H1 (cell line): ENCODE results near the gene PQBP1. TPM values are rescaled to one million over a fixed set of nuclear protein-coding genes. Genes with fewer than 3 reads are reported as not detected.
A peak's percentile ranks its signal among the peaks of the same experiment; 100 is the strongest.

Source experiments
- CTCF ChIA-PET: fragments of 300-600 bp; sonication (Branson Sonifier 250); formaldehyde crosslinking; loops from one replicate; lab custom pipeline; 2021; ENCODE audit not compliant: partially characterized antibody; lab: Charles Lee
- POLR2A ChIA-PET: fragments of 300-600 bp; sonication (Branson Sonifier 250); formaldehyde crosslinking; loops from one replicate; lab custom pipeline; 2021; ENCODE audit warnings: inconsistent platforms; ENCODE audit not compliant: partially characterized antibody; lab: Charles Lee
- DNase-seq, 2 experiments: peaks; one replicate each; pipeline versions ENCODE4 v3.0.0 to v3.0.0-alpha.2; 2010 to 2022; ENCODE audit warnings: low spot score in 2 of 2, low read depth in 1 of 2, mixed read lengths in 1 of 2
- FAIRE-seq: peaks from 2 replicates; lab custom pipeline; 2011; peaks lifted over from hg19 to GRCh38; lab: Jason Lieb, UNC
- H2AFZ ChIP-seq: 2 replicates; pipeline ENCODE4 v1.8.1; 2012; ENCODE audit warnings: low read length, inconsistent platforms
- H2AK5ac ChIP-seq: 2 replicates; pipeline ENCODE4 v1.6.1; 2013; ENCODE audit warnings: low read depth, low read length
- H2BK120ac ChIP-seq: replicated peaks from 2 replicates; pipeline ENCODE3; 2013; ENCODE audit warnings: low read depth, low read length, inconsistent platforms
- H2BK12ac ChIP-seq: 2 replicates; pipeline ENCODE4 v1.6.1; 2013; ENCODE audit warnings: low read depth, low read length
- H2BK15ac ChIP-seq: 2 replicates; pipeline ENCODE4 v1.6.1; 2013; ENCODE audit warnings: low read length
- H2BK20ac ChIP-seq: 2 replicates; pipeline ENCODE4 v1.6.1; 2013; ENCODE audit warnings: low read length
- H2BK5ac ChIP-seq: 2 replicates; pipeline ENCODE4 v1.6.1; 2013; ENCODE audit warnings: low read depth, low read length
- H3K14ac ChIP-seq: 2 replicates; pipeline ENCODE4 v1.6.1; 2013; ENCODE audit warnings: inconsistent platforms; ENCODE audit not compliant: insufficient read length
- H3K18ac ChIP-seq: 2 replicates; pipeline ENCODE4 v1.6.1; 2013; ENCODE audit warnings: low read length; ENCODE audit errors: extremely low read depth
- H3K23ac ChIP-seq: 2 replicates; pipeline ENCODE4 v1.6.1; 2013; ENCODE audit warnings: inconsistent platforms; ENCODE audit not compliant: insufficient read length
- H3K23me2 ChIP-seq: 2 replicates; pipeline ENCODE4 v1.6.1; 2013; ENCODE audit warnings: low read depth, low read length
- H3K27ac ChIP-seq: 2 replicates; pipeline ENCODE4 v1.6.1; 2011; ENCODE audit warnings: low read depth, low read length, inconsistent platforms
- H3K27me3 ChIP-seq, 4 experiments: replicated peaks in 1 of 4; 1 replicate in 1 of 4; 2 replicates in 3 of 4; pipeline versions ENCODE4 v1.6.1 to v1.8.1; 2011 to 2013; ENCODE audit warnings: low read length in 3 of 4, mild to moderate bottlenecking in 3 of 4, inconsistent platforms in 2 of 4, mixed read lengths in 2 of 4, moderate library complexity in 1 of 4; ENCODE audit not compliant: control insufficient read depth in 3 of 4, insufficient read depth in 3 of 4; ENCODE audit errors: extremely low read depth in 1 of 4
- H3K36me3 ChIP-seq, 4 experiments: 2 replicates each; pipeline versions ENCODE4 v1.6.1 to v1.8.1; 2011 to 2013; ENCODE audit warnings: mild to moderate bottlenecking in 4 of 4, low read length in 3 of 4, moderate library complexity in 2 of 4, control low read depth in 1 of 4, inconsistent platforms in 1 of 4; ENCODE audit not compliant: insufficient read depth in 4 of 4, control insufficient read depth in 2 of 4
- H3K4ac ChIP-seq: replicated peaks from 2 replicates; pipeline ENCODE3; 2013; ENCODE audit warnings: low read length, low read depth, mixed read lengths, inconsistent platforms; ENCODE audit not compliant: insufficient read length
- H3K4me1 ChIP-seq, 4 experiments: replicated peaks in 1 of 4; 1 replicate in 1 of 4; 2 replicates in 3 of 4; pipeline versions ENCODE4 v1.6.1 to v1.8.1; 2011 to 2013; ENCODE audit warnings: low read length in 3 of 4, inconsistent platforms in 2 of 4, mixed read lengths in 1 of 4; ENCODE audit not compliant: insufficient read depth in 4 of 4, control insufficient read depth in 3 of 4
- H3K4me2 ChIP-seq, 2 experiments: 2 replicates each; pipeline versions ENCODE4 v1.6.1 to v1.8.1; 2011 to 2013; ENCODE audit warnings: low read depth in 2 of 2, low read length in 2 of 2, control low read depth in 1 of 2, inconsistent platforms in 1 of 2, mild to moderate bottlenecking in 1 of 2; ENCODE audit not compliant: insufficient read depth in 1 of 2
- H3K4me3 ChIP-seq, 4 experiments: fragments of 200-600, 300-600 bp in 1 of 4; sonication (generic), shearing (Covaris generic), sonication (Bioruptor Twin) in 1 of 4; 2 replicates each; pipeline versions ENCODE4 v1.5.1 to v1.8.1; 2011 to 2016; ENCODE audit warnings: low read length in 4 of 4, low read depth in 3 of 4, control low read depth in 2 of 4, inconsistent platforms in 2 of 4, mild to moderate bottlenecking in 2 of 4, mixed read lengths in 1 of 4, moderate library complexity in 1 of 4; ENCODE audit not compliant: insufficient read depth in 2 of 4; ENCODE audit errors: extremely low read depth in 1 of 4
- H3K56ac ChIP-seq: replicated peaks from 2 replicates; pipeline ENCODE3; 2013; ENCODE audit warnings: low read depth, mild to moderate bottlenecking, mixed read lengths, low read length, inconsistent platforms; ENCODE audit not compliant: insufficient read length
- H3K79me1 ChIP-seq: 2 replicates; pipeline ENCODE4 v1.6.1; 2013; ENCODE audit warnings: low read depth, low read length, control low read depth
- H3K79me2 ChIP-seq, 2 experiments: 2 replicates each; pipeline versions ENCODE4 v1.6.1 to v1.8.1; 2012 to 2013; ENCODE audit warnings: low read length in 2 of 2, mild to moderate bottlenecking in 2 of 2, inconsistent platforms in 1 of 2; ENCODE audit not compliant: insufficient read depth in 2 of 2, control insufficient read depth in 1 of 2
- H3K9ac ChIP-seq, 4 experiments: replicated peaks in 1 of 4; 1 replicate in 1 of 4; 2 replicates in 3 of 4; pipeline versions ENCODE4 v1.6.1 to v1.8.1; 2011 to 2013; ENCODE audit warnings: low read depth in 3 of 4, low read length in 3 of 4, control low read depth in 2 of 4, mild to moderate bottlenecking in 2 of 4, moderate library complexity in 2 of 4, inconsistent platforms in 1 of 4; ENCODE audit errors: extremely low read depth in 1 of 4
- H3K9me3 ChIP-seq, 2 experiments: 2 replicates each; pipeline versions ENCODE4 v1.6.1 to v1.8.1; 2012 to 2013; ENCODE audit warnings: mild to moderate bottlenecking in 2 of 2, moderate library complexity in 2 of 2, control low read depth in 1 of 2, inconsistent platforms in 1 of 2, low read depth in 1 of 2, low read length in 1 of 2, mixed read lengths in 1 of 2; ENCODE audit not compliant: insufficient read depth in 2 of 2
- H4K20me1 ChIP-seq, 2 experiments: replicated peaks in 1 of 2; 2 replicates each; pipeline versions ENCODE3 to v1.8.1; 2011 to 2013; ENCODE audit warnings: inconsistent platforms in 2 of 2, low read length in 2 of 2, mild to moderate bottlenecking in 1 of 2; ENCODE audit not compliant: insufficient read depth in 2 of 2, control insufficient read depth in 1 of 2
- H4K5ac ChIP-seq: 2 replicates; pipeline ENCODE4 v1.6.1; 2013; ENCODE audit warnings: low read length, low read depth, mixed read lengths, inconsistent platforms; ENCODE audit not compliant: insufficient read length
- H4K8ac ChIP-seq: 2 replicates; pipeline ENCODE4 v1.8.0; 2013; ENCODE audit warnings: mild to moderate bottlenecking, moderate library complexity, low read length, inconsistent platforms; ENCODE audit not compliant: insufficient read depth; ENCODE audit errors: extremely low read depth
- H4K91ac ChIP-seq: replicated peaks from 2 replicates; pipeline ENCODE3; 2013; ENCODE audit warnings: low read length, mixed read lengths, inconsistent platforms; ENCODE audit not compliant: insufficient read length
- KDM1A ChIP-seq: fragments of 200-600, 300-600 bp; sonication (generic); IDR thresholded peaks from 2 replicates; pipeline ENCODE4 v1.7.1; 2016; ENCODE audit warnings: mild to moderate bottlenecking, low read length, borderline replicate concordance
- RAD21 ChIP-seq, 2 experiments: IDR thresholded peaks in 1 of 2; conservative IDR thresholded peaks in 1 of 2; 2 replicates each; pipeline ENCODE4 v1.6.1; 2011; ENCODE audit warnings: low read depth in 2 of 2, low read length in 2 of 2, improper control_type of control experiment in 1 of 2, inconsistent platforms in 1 of 2, mild to moderate bottlenecking in 1 of 2, moderate library complexity in 1 of 2
- SIN3A ChIP-seq, 2 experiments: IDR thresholded peaks in 1 of 2; conservative IDR thresholded peaks in 1 of 2; 2 replicates each; pipeline ENCODE4 v1.6.1; 2011 to 2012; ENCODE audit warnings: low read length in 2 of 2, improper control_type of control experiment in 1 of 2, low read depth in 1 of 2, mild to moderate bottlenecking in 1 of 2
- SIRT6 ChIP-seq: IDR thresholded peaks from one replicate; pipeline ENCODE4 v1.7.1; 2012; ENCODE audit warnings: low read length, inconsistent platforms
- WGBS, 2 experiments: shearing (Covaris generic) in 1 of 2; methylation state at CpG; one replicate each; pipeline versions ENCODE4 v1.1.6 to v1.1.7; 2013 to 2015; ENCODE audit warnings: low lambda C conversion rate in 2 of 2, mixed read lengths in 2 of 2, inconsistent platforms in 1 of 2, low coverage in 1 of 2, missing lambda C conversion rate in 1 of 2; ENCODE audit not compliant: insufficient replicate concordance in 2 of 2, insufficient coverage in 1 of 2, insufficient read length in 1 of 2; ENCODE audit errors: extremely low coverage in 1 of 2, missing lambda C conversion rate in 1 of 2; 5-methylcytosine and 5-hydroxymethylcytosine counted together
- polyA plus RNA-seq, 7 experiments: library from polyadenylated mRNA; depleted of rRNA in 3 of 7; stranded (reverse) in 5 of 7; unstranded in 2 of 7; fragments of >200 nt in 5 of 7; fragments of 200-250 nt in 2 of 7; gene quantifications; 1 replicate in 5 of 7; 2 replicates in 1 of 7; 4 replicates in 1 of 7; pipeline versions ENCODE4 v1.2.1 to v1.2.3, GENCODE V29; 2011 to 2013; ENCODE audit warnings: missing spikeins in 2 of 7, mixed read lengths in 2 of 7
- total RNA-seq: library from RNA; stranded (reverse); fragmentation: NEBNext Ultra II Directional; extraction: Animal tissue kit (Norgen Biotek cat#: 25700); gene quantifications from 2 replicates; pipeline ENCODE4 v1.2.1, GENCODE V29; 2021
- TF ChIP-seq, protein P1 (sequence below), 3 experiments: IDR thresholded peaks; 1 replicate in 2 of 3; 2 replicates in 1 of 3; pipeline versions ENCODE4 v1.5.1 to v1.6.1; 2011; ENCODE audit warnings: low read length in 3 of 3, mild to moderate bottlenecking in 3 of 3, inconsistent platforms in 2 of 3, low read depth in 1 of 3, moderate library complexity in 1 of 3; ENCODE audit not compliant: insufficient read depth in 1 of 3; ENCODE audit errors: control extremely low read depth in 1 of 3

Gene PQBP1
- total and polyA plus RNA-seq, 2 of the 8 experiments (the other 6 are each of a cell fraction or from before 2014, with no cell fraction given): 91.7 to 95.9 TPM

GRCh38 chrX:48937054-48937907, 39.6 kb downstream of the PQBP1 start:
- H3K23ac ChIP-seq: no peak overlapping the region
- peak overlapping the region in 1 of 4 experiments; percentile 42; a peak in 2 of 8 replicates for H3K4me3 ChIP-seq
- H2AFZ ChIP-seq: no peak overlapping the region
- H4K8ac ChIP-seq: no peak overlapping the region
- H4K91ac ChIP-seq: no peak overlapping the region
- no peak overlapping the region for H3K18ac ChIP-seq
- H3K14ac ChIP-seq: no peak overlapping the region
- peaks cover 0 to 12% (median 3%) of the 10 kb centered on the region in 4 experiments; a peak in 6 of 7 replicates for H3K4me1 ChIP-seq
- H2BK20ac ChIP-seq: no peak overlapping the region
- no peak overlapping the region for H2BK12ac ChIP-seq
- TF ChIP-seq SIRT6: no peak
- TF ChIP-seq KDM1A: no peak
- TF ChIP-seq RAD21 (IDR thresholded peaks at IDR 0.05 in 1 of 2, conservative IDR thresholded peaks at IDR 0.05 in 1 of 2; ENCODE audit: low read depth in 2 of 2, low read length in 2 of 2): peak; percentile 74 to 82
- TF ChIP-seq, protein P1, sequence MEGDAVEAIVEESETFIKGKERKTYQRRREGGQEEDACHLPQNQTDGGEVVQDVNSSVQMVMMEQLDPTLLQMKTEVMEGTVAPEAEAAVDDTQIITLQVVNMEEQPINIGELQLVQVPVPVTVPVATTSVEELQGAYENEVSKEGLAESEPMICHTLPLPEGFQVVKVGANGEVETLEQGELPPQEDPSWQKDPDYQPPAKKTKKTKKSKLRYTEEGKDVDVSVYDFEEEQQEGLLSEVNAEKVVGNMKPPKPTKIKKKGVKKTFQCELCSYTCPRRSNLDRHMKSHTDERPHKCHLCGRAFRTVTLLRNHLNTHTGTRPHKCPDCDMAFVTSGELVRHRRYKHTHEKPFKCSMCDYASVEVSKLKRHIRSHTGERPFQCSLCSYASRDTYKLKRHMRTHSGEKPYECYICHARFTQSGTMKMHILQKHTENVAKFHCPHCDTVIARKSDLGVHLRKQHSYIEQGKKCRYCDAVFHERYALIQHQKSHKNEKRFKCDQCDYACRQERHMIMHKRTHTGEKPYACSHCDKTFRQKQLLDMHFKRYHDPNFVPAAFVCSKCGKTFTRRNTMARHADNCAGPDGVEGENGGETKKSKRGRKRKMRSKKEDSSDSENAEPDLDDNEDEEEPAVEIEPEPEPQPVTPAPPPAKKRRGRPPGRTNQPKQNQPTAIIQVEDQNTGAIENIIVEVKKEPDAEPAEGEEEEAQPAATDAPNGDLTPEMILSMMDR (IDR thresholded peaks at IDR 0.05; ENCODE audit: control extremely low read depth in 1 of 3, insufficient read depth in 1 of 3, low read depth in 1 of 3, low read length in 3 of 3): peak; percentile 27 to 79 (median 77)
- peak; percentile 1 to 54; a peak in 1 of 4 replicates for TF ChIP-seq SIN3A (conservative IDR thresholded peaks at IDR 0.05 in 1 of 2, IDR thresholded peaks at IDR 0.05 in 1 of 2; ENCODE audit: low read depth in 1 of 2, low read length in 2 of 2)
- peaks cover 0 to 54% of the 10 kb centered on the region in 2 experiments; a peak in 2 of 4 replicates for H3K79me2 ChIP-seq
- H3K36me3 ChIP-seq: peaks cover 0 to 18% (median 7%) of the 10 kb centered on the region in 4 experiments; a peak in 6 of 8 replicates
- no peaks in the 10 kb centered on the region for H3K27me3 ChIP-seq
- WGBS, 2 experiments: 20% methylated on average over 9 of the region's 9 CpGs; no CpG with 5 or more reads in 1 of the 2 experiments
- no peak overlapping the region; the same call in 1 of the 2 replicates for H2BK5ac ChIP-seq
- peak overlapping the region; percentile 3 to 47; a peak in 3 of 4 replicates for H3K4me2 ChIP-seq
- FAIRE-seq (peak; percentile 95), DNase-seq (peak in 1 of 2 experiments; percentile 52)
- peak overlapping the region; percentile 68 for H3K27ac ChIP-seq
- peaks cover 0 to 2% of the 10 kb centered on the region in 2 experiments for H4K20me1 ChIP-seq
- no peak overlapping the region for H3K9ac ChIP-seq
- H3K56ac ChIP-seq: no peak overlapping the region
- no peak overlapping the region for H3K4ac ChIP-seq
- H4K5ac ChIP-seq: peak overlapping the region; percentile 16
- H3K9me3 ChIP-seq: no peaks in the 10 kb centered on the region
- H3K79me1 ChIP-seq: no peaks in the 10 kb centered on the region
- no peak overlapping the region for H2BK120ac ChIP-seq
- H2BK15ac ChIP-seq: no peak overlapping the region
- no peaks in the 10 kb centered on the region; the same call in 1 of the 2 replicates for H3K23me2 ChIP-seq
- CTCF ChIA-PET: interaction anchor here (0.6 to 3.1 kb wide), 12 partner anchors 9 to 175 kb away, joined by 3 to 20 read pairs (median 4); partner anchors contain the start of genes PQBP1 and TIMM17B
- POLR2A ChIA-PET: interaction anchor here (1.0 to 21.5 kb wide), 8 partner anchors 11 to 110 kb away, joined by 3 to 572 read pairs (median 4); partner anchors contain the start of genes OTUD5, PIM2, PQBP1 and SLC35A2
- no peak overlapping the region for H2AK5ac ChIP-seq
